Lower leg skin (tissue), 4 donors: ENCODE results near the gene EHMT1. TPM values are rescaled to one million over a fixed set of nuclear protein-coding genes. Genes with fewer than 3 reads are reported as not detected.

Experiments
- DNase-seq, 2 donors: peaks; one replicate each; pipeline ENCODE4 v3.0.0-alpha.2; 2019; ENCODE audit warnings: low spot score in 2 of 2
- H3K4me3 ChIP-seq: fragments of 200-600 bp; sonication (generic); 2 replicates; pipeline ENCODE4 v1.5.1; 2017; ENCODE audit warnings: mild to moderate bottlenecking, low read depth; ENCODE audit not compliant: poor library complexity, severe bottlenecking
- POLR2A ChIP-seq, 2 donors: fragments of 450-650 bp; IDR thresholded peaks; one replicate each; pipeline ENCODE4 v1.6.1; 2016 to 2017; ENCODE audit warnings: antibody characterized with exemption in 2 of 2, mild to moderate bottlenecking in 1 of 2, moderate library complexity in 1 of 2
- WGBS, 2 donors: methylation state at CpG; one replicate each; pipeline ENCODE4 v1.1.5; 2018; 5-methylcytosine and 5-hydroxymethylcytosine counted together
- intact Hi-C: fragments of 100-400 bp; cut with DNase I; formaldehyde crosslinking; loops from one replicate; pipeline ENCODE4 v1.15.0; 2023; ENCODE audit warnings: low total_unique reads
- total RNA-seq, 4 donors: library from RNA; depleted of rRNA; stranded (reverse); fragments of >200 nt; gene quantifications; one replicate each; pipeline ENCODE4 v1.1.0, GENCODE V29; 2016
- TF ChIP-seq, protein P1 (sequence below), 3 donors: fragments of 450-650 bp; IDR thresholded peaks; one replicate each; pipeline ENCODE4 v1.5.1; 2016; ENCODE audit warnings: antibody characterized with exemption in 3 of 3, mild to moderate bottlenecking in 3 of 3, moderate library complexity in 2 of 3

EHMT1 gene
- total RNA-seq, 4 donors from 2014 or later, result 64.2 to 128 (median 73.2) TPM

- intact Hi-C loops, result no loop called here
- DNase-seq, result no peak
- no peak overlapping the region for H3K4me3 ChIP-seq
- WGBS, 2 donors, result 88 to 93% methylated on average over 14 of the region's 14 CpGs
- no peak for TF ChIP-seq POLR2A (IDR thresholded peaks at IDR 0.05)
- TF ChIP-seq, protein P1, sequence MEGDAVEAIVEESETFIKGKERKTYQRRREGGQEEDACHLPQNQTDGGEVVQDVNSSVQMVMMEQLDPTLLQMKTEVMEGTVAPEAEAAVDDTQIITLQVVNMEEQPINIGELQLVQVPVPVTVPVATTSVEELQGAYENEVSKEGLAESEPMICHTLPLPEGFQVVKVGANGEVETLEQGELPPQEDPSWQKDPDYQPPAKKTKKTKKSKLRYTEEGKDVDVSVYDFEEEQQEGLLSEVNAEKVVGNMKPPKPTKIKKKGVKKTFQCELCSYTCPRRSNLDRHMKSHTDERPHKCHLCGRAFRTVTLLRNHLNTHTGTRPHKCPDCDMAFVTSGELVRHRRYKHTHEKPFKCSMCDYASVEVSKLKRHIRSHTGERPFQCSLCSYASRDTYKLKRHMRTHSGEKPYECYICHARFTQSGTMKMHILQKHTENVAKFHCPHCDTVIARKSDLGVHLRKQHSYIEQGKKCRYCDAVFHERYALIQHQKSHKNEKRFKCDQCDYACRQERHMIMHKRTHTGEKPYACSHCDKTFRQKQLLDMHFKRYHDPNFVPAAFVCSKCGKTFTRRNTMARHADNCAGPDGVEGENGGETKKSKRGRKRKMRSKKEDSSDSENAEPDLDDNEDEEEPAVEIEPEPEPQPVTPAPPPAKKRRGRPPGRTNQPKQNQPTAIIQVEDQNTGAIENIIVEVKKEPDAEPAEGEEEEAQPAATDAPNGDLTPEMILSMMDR (IDR thresholded peaks at IDR 0.05), result no peak
Observed at GRCh38 chr9:137771580-137771979, 152.8 kb downstream of the EHMT1 start.

- 90 to 91% methylated on average over 12 of the region's 12 CpGs for WGBS, 2 donors
- TF ChIP-seq, protein P1 (IDR thresholded peaks at IDR 0.05), result no peak
- TF ChIP-seq POLR2A (IDR thresholded peaks at IDR 0.05), result no peak
- H3K4me3 ChIP-seq, result no peak overlapping the region
- no peak for DNase-seq
- intact Hi-C loops, result no loop called here
Observed at GRCh38 chr9:137772281-137772873, 153.6 kb downstream of the EHMT1 start.

DNA sequence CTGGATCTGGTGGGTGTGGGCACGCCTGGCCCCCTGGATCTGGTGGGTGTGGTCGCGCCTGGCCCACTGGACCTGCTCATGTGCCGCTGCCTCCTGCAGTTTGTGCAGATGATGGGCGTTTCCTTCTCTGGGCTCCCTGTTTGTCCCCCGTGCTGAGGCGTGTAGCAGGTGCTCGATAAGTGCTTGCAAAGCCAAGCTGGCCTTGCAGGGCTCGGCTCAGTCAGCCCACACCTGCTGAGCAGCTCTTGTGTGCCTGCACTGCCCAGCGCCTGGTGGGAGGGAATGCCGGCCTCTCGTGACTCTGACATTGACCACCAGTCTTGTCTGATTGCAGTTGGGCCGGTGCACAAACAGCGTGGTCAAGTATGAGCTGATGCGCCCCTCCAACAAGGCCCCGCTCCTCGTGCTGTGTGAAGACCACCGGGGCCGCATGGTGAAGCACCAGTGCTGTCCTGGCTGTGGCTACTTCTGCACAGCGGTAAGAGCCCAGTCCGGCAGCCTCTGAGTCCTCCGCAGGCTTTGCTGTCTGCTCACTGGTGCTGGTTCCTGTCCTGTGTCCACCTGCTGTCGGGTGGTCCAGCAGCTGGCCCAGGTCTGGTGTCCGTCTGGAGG, 156.1 kb downstream of the EHMT1 start:
- 95 to 96% methylated on average over 17 to 24 of the region's 24 CpGs for WGBS, 2 donors
- TF ChIP-seq, protein P1 (IDR thresholded peaks at IDR 0.05), result no peak
- no peak for TF ChIP-seq POLR2A (IDR thresholded peaks at IDR 0.05)
- no peak overlapping the region for H3K4me3 ChIP-seq
- intact Hi-C loops, result no loop called here
- no peak for DNase-seq

DNA sequence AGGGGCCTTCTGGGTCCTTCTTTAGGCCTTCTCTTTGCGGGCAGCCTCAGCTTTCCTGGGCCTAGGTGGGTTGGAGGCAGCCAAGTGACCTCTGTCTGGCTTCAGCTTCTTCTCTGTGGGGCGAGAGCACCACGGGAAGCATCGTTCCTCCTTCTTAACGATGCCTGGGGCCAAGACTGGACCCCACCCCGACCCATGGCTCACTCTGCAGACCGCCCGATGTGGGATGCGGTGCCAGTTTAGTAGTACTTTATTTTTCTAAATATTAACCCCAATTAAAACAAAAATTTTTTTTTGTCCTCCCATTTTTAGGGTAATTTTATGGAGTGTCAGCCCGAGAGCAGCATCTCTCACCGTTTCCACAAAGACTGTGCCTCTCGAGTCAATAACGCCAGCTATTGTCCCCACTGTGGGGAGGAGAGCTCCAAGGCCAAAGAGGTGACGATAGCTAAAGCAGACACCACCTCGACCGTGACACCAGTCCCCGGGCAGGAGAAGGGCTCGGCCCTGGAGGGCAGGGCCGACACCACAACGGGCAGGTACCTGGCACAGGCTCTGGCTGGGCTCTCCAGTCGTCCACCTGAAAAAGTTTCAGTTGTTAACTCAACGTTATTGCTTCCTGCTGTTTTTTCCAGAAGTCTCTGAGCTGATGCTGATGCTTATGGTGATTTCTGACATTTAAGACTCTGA, 157.6 kb downstream of the EHMT1 start:
- H3K4me3 ChIP-seq, result no peak overlapping the region
- no peak for DNase-seq
- TF ChIP-seq, protein P1 (IDR thresholded peaks at IDR 0.05), result no peak
- no peak for TF ChIP-seq POLR2A (IDR thresholded peaks at IDR 0.05)
- intact Hi-C loops, result no loop called here
- 90 to 94% methylated on average over 22 of the region's 22 CpGs for WGBS, 2 donors

DNA sequence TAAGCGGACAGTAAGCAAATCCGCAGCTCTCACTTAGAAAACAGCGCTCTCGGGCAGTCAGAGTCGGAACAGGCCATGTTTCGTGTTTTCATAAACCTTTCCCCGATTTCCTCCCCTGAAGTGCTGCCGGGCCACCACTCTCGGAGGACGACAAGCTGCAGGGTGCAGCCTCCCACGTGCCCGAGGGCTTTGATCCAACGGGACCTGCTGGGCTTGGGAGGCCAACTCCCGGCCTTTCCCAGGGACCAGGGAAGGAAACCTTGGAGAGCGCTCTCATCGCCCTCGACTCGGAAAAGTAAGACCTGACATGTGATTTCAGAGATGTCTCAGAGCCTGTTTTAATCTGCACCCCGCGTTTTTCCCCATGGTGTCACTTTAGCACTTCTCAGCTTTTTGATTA, 159.0 kb downstream of the EHMT1 start:
- no peak for DNase-seq
- TF ChIP-seq, protein P1 (IDR thresholded peaks at IDR 0.05), result no peak
- TF ChIP-seq POLR2A (IDR thresholded peaks at IDR 0.05), result no peak
- 90 to 92% methylated on average over 20 of the region's 20 CpGs for WGBS, 2 donors
- intact Hi-C loops, result no loop called here
- H3K4me3 ChIP-seq, result no peak overlapping the region
